Measurements from ENCODE around the gene KCNMA1. TPM values are rescaled to one million over a fixed set of nuclear protein-coding genes. Genes with fewer than 3 reads are reported as not detected.

The KCNMA1 gene
- total RNA-seq, 2 donors from 2014 or later: 168 to 188 TPM

DNA sequence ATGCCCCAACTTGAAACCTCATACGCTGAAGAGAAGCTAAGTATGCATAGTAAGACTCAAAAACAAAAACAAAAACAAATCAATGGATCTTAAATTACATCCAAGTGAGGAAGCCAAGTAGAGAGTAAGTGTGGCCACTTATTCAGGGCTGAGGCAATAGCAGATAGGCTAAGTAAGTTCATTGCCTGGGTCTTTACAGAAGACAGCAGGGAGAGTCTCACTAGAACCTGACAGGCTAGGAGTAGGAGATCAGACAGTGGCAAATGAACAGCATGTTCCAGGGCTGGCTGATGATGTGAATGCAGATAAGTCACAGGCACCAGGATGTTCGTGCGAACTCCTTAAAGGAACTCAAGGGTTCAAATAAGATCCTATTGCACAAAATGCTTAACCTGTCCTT, 568.6 kb downstream of the KCNMA1 start:
- Histone ChIP-seq H3K36me3 (peaks cover 41% of the 10 kb centered on the region), H3K27ac (no peak overlapping the region), H3K4me3 (no peak overlapping the region), H3K4me1 (ENCODE audit: control insufficient read depth in 1 of 2, low read depth in 2 of 2) (peaks cover 5 to 12% of the 10 kb centered on the region in 2 donors), H3K9me3 (no peaks in the 10 kb centered on the region), H3K27me3 (replicated peaks; ENCODE audit: insufficient read depth) (no peaks in the 10 kb centered on the region)
- ATAC-seq (ENCODE audit: insufficient number of reproducible peaks, low FRiP score, low read depth): no peak
- TF ChIP-seq, protein P1, sequence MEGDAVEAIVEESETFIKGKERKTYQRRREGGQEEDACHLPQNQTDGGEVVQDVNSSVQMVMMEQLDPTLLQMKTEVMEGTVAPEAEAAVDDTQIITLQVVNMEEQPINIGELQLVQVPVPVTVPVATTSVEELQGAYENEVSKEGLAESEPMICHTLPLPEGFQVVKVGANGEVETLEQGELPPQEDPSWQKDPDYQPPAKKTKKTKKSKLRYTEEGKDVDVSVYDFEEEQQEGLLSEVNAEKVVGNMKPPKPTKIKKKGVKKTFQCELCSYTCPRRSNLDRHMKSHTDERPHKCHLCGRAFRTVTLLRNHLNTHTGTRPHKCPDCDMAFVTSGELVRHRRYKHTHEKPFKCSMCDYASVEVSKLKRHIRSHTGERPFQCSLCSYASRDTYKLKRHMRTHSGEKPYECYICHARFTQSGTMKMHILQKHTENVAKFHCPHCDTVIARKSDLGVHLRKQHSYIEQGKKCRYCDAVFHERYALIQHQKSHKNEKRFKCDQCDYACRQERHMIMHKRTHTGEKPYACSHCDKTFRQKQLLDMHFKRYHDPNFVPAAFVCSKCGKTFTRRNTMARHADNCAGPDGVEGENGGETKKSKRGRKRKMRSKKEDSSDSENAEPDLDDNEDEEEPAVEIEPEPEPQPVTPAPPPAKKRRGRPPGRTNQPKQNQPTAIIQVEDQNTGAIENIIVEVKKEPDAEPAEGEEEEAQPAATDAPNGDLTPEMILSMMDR (IDR thresholded peaks at IDR 0.05): no peak
- DNase-seq (ENCODE audit: low spot score): no peak

- H3K36me3 ChIP-seq: peaks cover 41% of the 10 kb centered on the region
- H3K4me1 ChIP-seq (ENCODE audit: control insufficient read depth in 1 of 2, low read depth in 2 of 2): peaks cover 0 to 5% of the 10 kb centered on the region in 2 donors
- H3K27me3 ChIP-seq (replicated peaks; ENCODE audit: insufficient read depth): no peaks in the 10 kb centered on the region
- no peak overlapping the region for H3K4me3 ChIP-seq
- ATAC-seq (ENCODE audit: insufficient number of reproducible peaks, low FRiP score, low read depth) (no peak), DNase-seq (ENCODE audit: low spot score) (no peak)
- no peaks in the 10 kb centered on the region for H3K9me3 ChIP-seq
- no peak overlapping the region for H3K27ac ChIP-seq
- TF ChIP-seq, protein P1 (IDR thresholded peaks at IDR 0.05): no peak
Measured at GRCh38 chr10:77068272-77068671, 569.3 kb downstream of the KCNMA1 start.

DNA sequence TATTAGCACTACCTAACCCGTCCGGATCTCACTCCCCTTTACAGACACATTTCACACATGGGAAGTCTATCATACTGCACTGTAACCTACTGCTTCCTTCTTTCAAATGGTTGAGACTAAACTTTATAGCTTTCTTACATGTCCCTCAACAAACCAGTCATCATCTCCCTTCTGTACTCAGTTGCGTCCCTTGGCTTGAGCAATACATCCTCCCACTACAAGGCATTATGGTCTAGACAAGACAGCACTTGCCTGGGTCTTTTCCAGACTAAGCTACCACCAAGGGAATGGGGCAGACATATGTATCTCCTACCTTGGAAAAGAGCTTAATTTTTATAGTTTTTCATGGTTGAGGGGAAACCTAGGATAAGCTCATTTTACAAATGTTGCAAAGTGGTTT, 575.2 kb downstream of the KCNMA1 start:
- Histone ChIP-seq H3K9me3 (no peaks in the 10 kb centered on the region), H3K4me1 (ENCODE audit: control insufficient read depth in 1 of 2, low read depth in 2 of 2) (no peaks in the 10 kb centered on the region), H3K4me3 (no peak overlapping the region), H3K27me3 (replicated peaks; ENCODE audit: insufficient read depth) (no peaks in the 10 kb centered on the region), H3K27ac (no peak overlapping the region), H3K36me3 (peaks cover 12% of the 10 kb centered on the region)
- DNase-seq (ENCODE audit: low spot score): no peak
- TF ChIP-seq, protein P1 (IDR thresholded peaks at IDR 0.05): no peak
- ATAC-seq (ENCODE audit: insufficient number of reproducible peaks, low FRiP score, low read depth): no peak

DNA sequence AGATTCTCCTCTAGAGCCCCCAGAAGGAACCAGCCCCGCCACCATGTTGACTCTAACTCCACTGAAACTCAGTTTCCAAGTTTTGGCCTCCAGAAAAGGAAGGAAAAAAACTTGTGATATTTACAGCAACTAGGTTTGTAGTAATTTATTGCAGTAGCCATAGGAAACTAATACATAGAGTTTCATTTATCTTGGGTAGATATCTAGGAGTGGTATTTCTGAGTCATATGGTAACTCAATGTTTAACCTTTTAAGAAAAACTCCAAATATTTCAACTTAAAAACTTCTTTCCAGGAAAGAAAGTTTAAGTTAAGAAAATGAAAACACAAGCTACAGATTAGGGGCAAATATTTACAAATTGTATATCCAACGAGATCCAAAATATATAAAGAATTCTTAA, 576.7 kb downstream of the KCNMA1 start:
- TF ChIP-seq, protein P1 (IDR thresholded peaks at IDR 0.05): no peak
- Histone ChIP-seq H3K4me3 (no peak overlapping the region), H3K9me3 (no peaks in the 10 kb centered on the region), H3K4me1 (ENCODE audit: control insufficient read depth in 1 of 2, low read depth in 2 of 2) (no peaks in the 10 kb centered on the region), H3K36me3 (peaks cover 3% of the 10 kb centered on the region), H3K27me3 (replicated peaks; ENCODE audit: insufficient read depth) (no peaks in the 10 kb centered on the region), H3K27ac (no peak overlapping the region)
- DNase-seq (ENCODE audit: low spot score) (no peak), ATAC-seq (ENCODE audit: insufficient number of reproducible peaks, low FRiP score, low read depth) (no peak)

- H3K4me3 ChIP-seq: no peak overlapping the region
- DNase-seq (ENCODE audit: low spot score): no peak
- no peaks in the 10 kb centered on the region for H3K4me1 ChIP-seq (ENCODE audit: control insufficient read depth in 1 of 2, low read depth in 2 of 2)
- H3K27ac ChIP-seq: no peak overlapping the region
- H3K9me3 ChIP-seq: no peaks in the 10 kb centered on the region
- ATAC-seq (ENCODE audit: insufficient number of reproducible peaks, low FRiP score, low read depth): no peak
- TF ChIP-seq, protein P1 (IDR thresholded peaks at IDR 0.05): no peak
- H3K36me3 ChIP-seq: no peaks in the 10 kb centered on the region
- H3K27me3 ChIP-seq (replicated peaks; ENCODE audit: insufficient read depth): no peaks in the 10 kb centered on the region
Measured at GRCh38 chr10:77056650-77057049, 581.0 kb downstream of the KCNMA1 start.
